Activated CD4-positive, alpha-beta T cell treated with anti-CD3 and anti-CD28 coated beads for 24 hours (primary cell): ENCODE data around the gene CNTNAP5.

ENCODE experiments used
- DNase-seq, 2 donors: peaks; one replicate each; pipeline ENCODE4 v3.0.0-alpha.2; 2020; ENCODE audit warnings: low read depth in 2 of 2

CNTNAP5 gene

GRCh38 chr2:124267794-124268193 lies 242.7 kb downstream of the CNTNAP5 start:
- no peak for DNase-seq

- DNase-seq, result no peak
These were observed 244.3 kb downstream of the CNTNAP5 start for GRCh38 chr2:124269348-124269747.

- no peak for DNase-seq
These were observed 247.3 kb downstream of the CNTNAP5 start for GRCh38 chr2:124272261-124272841.

- no peak for DNase-seq
These were observed 256.5 kb downstream of the CNTNAP5 start for GRCh38 chr2:124281541-124281940.

- no peak for DNase-seq
These were observed 258.0 kb downstream of the CNTNAP5 start for GRCh38 chr2:124283096-124283495.

- DNase-seq, result no peak
These were observed 261.1 kb downstream of the CNTNAP5 start for GRCh38 chr2:124286089-124286783.

- DNase-seq, result no peak
These were observed 264.0 kb downstream of the CNTNAP5 start for GRCh38 chr2:124289060-124289459.

- no peak for DNase-seq
These were observed 264.5 kb downstream of the CNTNAP5 start for GRCh38 chr2:124289615-124290014.

- no peak for DNase-seq
These were observed 271.4 kb downstream of the CNTNAP5 start for GRCh38 chr2:124296470-124296869.

- DNase-seq, result no peak
These were observed 276.8 kb downstream of the CNTNAP5 start for GRCh38 chr2:124301915-124302314.

- no peak for DNase-seq
These were observed 283.4 kb downstream of the CNTNAP5 start for GRCh38 chr2:124308319-124309062.

GRCh38 chr2:124309563-124310138 lies 284.6 kb downstream of the CNTNAP5 start:
- no peak for DNase-seq

- DNase-seq, result no peak
These were observed 285.6 kb downstream of the CNTNAP5 start for GRCh38 chr2:124310671-124311070.

- DNase-seq, result no peak
These were observed 289.0 kb downstream of the CNTNAP5 start for GRCh38 chr2:124314084-124314483.

GRCh38 chr2:124315221-124315880 lies 290.3 kb downstream of the CNTNAP5 start:
- no peak for DNase-seq

- DNase-seq, result no peak
These were observed 291.0 kb downstream of the CNTNAP5 start for GRCh38 chr2:124316133-124316532.

GRCh38 chr2:124316881-124317605 lies 292.0 kb downstream of the CNTNAP5 start:
- DNase-seq, result no peak

- no peak for DNase-seq
These were observed 292.5 kb downstream of the CNTNAP5 start for GRCh38 chr2:124317628-124318027.

GRCh38 chr2:124318913-124319312 lies 293.8 kb downstream of the CNTNAP5 start:
- no peak for DNase-seq

- no peak for DNase-seq
These were observed 294.5 kb downstream of the CNTNAP5 start for GRCh38 chr2:124319577-124319976.

GRCh38 chr2:124320051-124320688 lies 295.1 kb downstream of the CNTNAP5 start:
- DNase-seq, result no peak
